GM21390 (cell line): ENCODE results near the gene BEAN1.

Experiments
- ATAC-seq: cut with Tn5 transposase; IDR thresholded peaks from one replicate; pipeline ENCODE4 v1.9.1; 2021; ENCODE audit not compliant: unreplicated experiment

The BEAN1 gene

DNA sequence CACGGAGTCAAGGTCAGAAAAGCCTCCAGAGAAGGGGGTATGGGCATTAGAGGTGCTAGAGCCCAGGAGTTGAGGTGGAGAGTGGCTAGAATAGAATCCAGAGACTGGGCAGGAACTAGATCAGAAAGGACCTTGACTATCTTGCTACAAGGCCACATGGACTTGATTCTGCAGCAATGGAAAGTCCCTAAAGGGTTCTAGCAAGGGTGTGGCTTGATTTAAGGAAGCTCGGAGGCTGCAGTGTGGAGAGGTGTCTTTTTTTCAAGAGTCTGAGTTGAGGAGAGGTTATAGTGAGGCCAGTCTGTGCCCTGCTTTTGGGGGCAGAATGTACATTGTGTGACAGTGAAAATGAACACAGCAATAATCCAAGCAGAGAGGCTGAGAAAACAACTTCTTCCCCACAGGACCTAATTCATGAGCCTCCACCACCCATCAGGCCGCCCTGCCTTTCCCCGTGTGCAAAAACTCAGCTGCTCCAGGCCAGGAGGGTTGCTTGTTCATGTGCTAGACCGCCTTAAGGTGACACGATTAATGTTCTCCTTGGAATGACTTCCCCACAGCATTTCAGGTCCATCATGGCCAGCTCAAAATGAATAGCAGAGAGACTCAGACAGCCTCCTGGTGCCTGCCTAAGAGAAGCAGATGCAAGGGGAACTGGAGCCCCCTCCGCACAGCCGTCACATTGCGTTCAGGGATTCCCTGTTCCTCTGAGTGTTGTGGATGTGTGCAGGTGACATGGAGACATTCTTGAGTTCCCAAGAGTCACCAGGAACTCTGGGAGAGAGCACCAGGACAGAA is 8.7 kb upstream of the BEAN1 start:
- no peak for ATAC-seq

DNA sequence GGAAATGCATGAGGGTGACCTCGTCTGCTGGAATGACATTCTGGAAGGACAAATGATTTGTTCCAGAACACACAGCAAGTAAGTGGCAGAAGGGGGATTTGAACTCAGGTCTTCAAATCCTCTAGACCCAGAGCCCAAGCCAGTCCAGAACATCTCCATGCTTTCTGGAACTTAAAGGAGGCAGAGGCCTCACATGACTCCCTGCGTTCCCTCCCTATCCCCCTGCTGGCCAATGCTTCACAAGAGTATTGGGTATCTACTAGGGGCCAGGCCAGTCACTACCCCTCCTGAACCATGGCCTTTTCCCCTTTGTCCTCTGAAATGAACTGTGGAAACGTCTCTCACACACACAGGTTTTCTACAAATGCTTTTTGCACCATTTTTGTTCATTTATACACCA is 7.6 kb upstream of the BEAN1 start:
- no peak for ATAC-seq

DNA sequence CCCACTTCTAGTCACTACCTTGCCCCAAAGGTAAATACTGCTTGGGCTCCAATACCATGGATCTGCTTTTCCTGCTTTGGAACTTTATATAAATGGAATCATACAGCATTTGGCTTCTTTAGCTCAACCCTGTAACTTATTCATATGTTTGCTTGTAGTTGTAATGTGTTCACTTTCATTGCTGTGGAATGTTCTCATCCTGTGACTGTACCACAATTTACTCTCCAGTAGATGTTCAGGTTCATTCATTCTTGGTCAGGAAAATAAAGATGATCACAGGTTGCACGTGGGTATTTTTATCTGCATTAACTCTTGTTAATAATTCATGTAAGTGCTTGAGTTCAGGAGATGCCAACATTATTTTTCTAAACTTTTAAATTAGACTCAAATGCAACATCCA is 6.7 kb upstream of the BEAN1 start:
- no peak for ATAC-seq

DNA sequence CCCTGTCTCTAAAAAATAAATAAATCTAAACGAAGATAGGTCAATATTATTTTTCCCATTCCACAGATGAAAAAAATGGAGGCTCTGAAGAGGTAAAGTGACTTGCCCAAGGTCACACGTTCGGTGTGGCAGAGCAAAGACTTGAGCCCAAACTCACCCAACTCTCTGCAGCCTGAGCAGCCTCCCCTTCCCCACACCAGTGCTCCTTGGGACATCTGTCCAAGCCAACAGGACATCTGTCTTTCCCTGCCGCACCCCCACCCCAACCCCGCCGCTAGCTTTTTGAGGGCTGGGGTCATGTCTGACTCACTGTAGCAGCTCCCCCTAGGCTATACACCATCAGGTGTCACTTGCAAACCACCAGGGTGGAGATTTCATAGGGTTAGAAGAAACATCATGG is 5.2 kb upstream of the BEAN1 start:
- no peak for ATAC-seq

DNA sequence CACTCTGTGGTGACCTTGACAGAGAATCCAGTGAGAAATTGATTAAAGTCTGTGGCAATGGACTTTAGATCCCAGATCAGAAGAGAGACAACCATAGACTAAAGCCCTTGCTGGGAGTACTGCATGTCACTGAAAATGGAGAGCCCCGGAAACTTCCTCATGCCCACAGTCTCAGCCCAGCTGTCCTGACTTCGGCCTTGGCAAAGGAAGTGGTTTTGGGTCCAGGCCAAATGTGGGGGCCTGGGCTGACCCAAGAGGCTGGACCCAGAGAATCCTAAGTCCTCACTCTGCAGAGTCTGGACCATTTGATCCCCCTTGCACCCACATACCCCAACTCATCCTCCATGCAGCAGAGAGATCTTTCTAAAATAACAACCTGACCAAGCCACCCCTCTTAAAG is 4.7 kb upstream of the BEAN1 start:
- no peak for ATAC-seq

DNA sequence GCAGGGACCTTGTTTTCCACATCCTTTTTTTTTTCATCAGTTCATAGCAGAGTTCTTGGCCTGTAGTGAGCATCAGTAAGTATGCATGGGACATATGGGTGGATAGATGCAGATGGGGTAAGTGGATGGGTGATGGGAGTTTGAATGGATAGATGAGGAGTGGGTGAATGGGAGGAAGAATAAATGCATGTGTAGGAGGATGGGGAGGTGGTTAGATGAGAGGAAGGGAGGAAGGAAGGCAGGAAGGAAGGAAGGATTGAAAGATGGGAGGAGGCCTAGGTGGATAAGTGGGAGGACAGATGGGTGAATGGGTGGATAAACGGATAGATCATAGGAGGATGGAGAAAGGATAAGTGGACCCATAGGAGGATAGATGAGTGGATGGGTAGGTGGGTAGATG is 3.9 kb upstream of the BEAN1 start:
- no peak for ATAC-seq

DNA sequence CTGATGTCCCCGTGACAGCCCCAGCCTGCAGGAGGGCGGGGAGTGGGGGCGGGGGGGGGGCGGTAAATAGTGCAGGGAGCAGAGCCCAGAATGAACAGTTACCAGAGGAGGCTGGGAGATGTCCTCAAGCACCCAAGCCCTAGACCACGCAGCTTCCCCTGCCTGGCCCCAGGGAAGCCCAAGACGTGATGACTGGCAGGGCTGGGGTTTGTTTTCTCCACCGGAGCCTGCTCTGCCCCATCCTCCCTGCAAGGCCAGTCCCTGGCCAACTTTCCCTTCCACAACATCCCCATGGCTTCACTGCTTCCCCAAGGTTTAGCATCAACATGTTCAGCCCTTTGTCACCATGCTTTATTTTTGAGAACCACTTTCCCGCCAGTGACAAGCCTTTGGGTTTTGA is 1.4 kb upstream of the BEAN1 start:
- ATAC-seq, result no peak

DNA sequence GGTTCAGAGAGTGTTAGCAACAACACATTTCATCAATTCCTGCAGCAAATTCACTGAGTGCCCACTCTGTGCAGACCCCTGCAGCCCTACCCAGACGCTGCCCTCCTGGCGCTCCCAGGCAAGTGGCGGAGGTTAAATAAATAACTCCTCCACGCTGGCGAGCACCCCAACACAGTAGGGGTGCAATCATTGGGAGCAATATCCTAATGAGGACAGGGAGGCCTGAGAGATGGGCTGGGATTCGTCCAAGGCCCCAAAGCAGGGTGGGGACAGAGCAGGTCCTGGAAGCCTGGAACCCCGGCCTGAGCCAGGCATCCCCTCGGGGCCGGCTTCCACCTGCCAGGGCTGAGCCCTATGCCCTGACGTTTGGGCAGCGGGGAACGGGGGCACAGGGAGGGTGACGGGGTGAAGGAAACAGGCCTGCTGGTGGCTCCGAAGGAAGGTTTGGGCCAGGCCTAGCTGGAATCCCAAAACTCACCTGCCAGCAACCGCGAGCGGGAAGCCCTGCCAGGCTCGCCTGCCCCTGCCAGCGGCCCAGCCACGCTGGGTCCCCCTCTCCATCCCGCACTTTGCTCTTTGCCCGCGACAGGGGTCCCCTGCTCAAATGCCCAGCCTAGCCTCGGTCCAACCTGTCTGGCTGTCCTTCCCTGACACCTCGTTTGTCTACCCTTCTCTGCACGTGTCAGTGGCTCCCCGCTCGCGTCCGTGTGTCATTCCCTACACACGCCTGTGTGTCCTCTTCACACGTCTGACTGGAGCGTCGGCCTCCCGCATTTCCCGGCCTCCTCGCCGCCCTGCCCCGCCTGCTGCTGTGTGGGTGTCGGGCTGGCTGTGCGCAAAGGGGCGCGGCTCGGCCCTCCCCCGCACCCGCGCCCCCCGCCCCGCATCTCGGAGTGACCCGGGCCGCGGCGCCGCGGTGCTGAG is 721 bp upstream of the BEAN1 start:
- ATAC-seq, result no peak

DNA sequence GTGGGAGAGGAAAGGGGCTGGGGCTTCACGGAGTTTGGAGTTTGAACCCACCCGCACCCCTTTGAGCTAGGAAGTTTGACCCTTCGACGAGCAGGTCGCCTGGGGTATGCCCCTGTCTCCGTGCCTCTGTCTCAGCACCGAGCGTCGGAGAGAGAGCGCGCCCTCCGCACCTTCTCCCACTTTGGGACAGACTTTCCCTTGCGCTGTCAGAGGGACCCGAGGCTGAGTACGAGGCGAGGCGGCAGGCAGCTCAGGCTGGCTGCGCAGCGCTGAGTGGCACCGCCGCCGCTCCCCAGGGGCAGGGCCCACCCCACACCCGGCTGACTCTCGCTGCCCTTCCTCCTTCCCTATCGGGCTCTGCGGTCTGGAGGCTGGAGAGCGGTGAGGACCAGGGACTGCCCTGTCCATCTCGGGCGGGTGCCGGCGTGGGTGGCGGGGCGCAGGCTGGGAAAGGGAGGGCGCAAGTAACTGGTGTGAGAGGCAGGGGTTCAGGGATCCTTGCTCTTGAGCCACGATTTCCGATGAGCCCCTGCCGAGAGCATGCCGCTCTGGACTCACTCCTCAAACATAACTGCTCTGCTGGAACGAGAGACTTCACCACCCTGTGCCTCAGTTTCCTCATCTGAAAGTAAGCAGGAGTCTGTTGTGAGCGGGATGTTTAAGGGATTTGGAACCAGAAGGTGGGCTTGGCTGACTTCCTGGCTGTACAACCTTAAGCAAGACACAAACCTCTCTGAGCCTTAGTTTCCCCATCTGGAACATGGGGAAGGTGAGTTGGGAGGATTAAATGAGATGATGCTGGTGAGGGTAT is 981 bp downstream of the BEAN1 start:
- ATAC-seq, result no peak

DNA sequence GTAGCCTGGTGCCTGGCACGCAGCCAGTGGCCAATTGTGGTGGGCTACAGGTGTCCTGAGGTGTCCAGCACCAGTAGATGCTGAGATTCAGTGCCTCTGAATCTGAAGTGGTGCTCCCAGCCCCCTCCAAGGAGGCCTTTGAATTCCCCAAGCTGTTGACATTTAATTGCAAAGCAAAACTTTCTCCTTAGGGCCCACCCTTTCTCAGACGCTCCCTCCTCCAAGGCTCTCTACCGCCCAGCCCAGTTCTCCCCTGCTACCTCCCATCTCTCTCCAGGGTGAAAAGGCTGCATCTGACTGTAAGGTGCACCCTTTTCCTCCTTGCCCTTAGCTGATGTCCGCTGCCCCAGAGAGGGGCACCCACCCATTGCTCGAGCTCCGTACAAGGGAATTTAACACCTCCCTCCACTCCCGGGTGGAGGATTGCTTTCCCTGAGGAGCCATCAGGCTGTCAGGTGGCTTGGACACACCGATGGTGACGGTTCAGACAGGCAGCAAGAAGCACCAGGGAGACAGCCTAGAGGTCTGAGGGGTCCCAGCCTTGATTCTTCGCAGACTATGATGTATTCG is 1.7 kb downstream of the BEAN1 start:
- ATAC-seq, result no peak

DNA sequence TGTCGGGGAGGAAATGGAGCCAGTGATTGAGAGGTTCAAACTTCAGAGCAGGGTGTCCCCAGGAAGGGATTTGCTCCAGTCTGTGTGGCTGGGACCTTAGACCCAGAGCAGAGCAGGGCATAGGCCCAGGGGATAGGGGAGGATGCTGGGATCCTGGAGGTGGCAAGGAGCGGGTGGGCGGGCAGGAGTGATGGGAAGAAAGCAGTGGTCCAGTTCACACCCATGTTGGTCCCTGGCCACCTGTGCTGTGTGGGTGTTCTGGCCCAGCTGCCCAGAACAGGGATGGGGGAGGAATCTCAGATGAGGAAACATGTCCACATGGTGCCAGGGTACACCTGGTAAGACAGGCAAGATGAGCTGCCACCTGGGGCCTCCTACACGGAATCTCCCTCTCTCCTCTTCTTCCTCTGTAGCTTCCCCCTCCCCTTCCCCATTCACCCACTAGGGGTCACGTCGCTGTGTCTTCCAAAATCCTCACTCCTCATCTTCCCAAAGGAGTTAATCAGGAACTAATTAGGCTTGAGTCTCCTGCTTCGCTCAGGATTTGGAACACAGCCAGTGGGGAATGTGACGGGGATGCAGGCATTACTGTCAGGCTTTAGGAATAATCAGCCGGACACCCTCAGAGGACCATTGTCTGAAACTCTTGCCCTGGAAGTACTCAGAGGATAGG is 2.3 kb downstream of the BEAN1 start:
- ATAC-seq, result no peak

DNA sequence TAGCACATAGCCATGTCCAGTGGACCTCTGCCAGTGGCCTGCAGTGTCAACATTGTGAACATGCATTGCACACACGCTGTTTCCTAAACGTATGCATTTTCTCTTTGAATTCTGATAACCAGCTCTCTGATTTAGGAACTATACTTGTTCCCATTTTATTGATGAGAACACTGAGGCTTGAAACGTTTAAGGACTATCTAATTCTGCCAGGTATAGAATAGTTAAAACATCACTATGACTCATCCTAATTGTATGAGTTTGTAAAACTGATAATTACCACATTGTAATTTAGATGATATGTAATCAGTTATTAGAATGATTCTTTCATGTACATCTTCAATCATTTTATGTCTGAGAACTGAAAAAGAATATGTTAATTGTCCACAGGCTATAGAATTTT is 3.1 kb downstream of the BEAN1 start:
- no peak for ATAC-seq

DNA sequence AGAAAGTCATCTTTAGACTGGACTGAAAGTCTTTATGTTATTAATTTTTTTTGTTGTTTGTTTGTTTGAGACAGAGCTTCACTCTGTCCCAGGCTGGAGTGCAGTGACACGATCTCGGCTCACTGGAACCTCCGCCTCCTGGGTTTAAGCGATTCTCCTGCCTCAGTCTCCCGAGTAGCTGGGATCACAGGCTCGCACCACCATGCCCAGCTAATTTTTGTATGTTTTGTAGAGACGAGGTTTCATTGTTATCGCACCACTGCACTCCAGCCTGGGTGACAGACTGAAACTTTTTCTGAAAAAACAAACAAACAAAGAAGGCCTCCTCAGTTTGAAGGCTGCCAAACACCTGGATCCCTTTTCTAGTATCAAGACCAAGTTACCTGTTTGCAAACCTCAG is 4.7 kb downstream of the BEAN1 start:
- no peak for ATAC-seq

DNA sequence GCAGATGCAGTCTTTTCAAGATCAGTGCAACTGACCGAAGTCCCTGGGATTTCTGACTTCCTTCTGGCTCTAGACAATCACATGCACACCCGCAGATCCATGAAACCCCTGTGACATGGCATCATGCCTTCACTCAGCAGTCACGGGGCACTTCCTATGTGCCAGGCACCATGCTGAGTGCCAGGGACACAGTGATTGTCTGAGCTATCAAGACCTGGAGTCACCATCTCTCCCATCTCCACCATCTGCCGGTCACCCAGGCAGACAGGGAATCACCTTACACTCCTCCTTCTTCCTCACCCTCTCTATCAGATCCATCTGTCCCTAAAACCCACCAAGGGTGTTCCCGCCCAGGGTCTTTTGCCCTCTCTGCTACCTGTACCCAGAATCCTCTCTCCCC is 5.3 kb downstream of the BEAN1 start:
- ATAC-seq, result no peak

DNA sequence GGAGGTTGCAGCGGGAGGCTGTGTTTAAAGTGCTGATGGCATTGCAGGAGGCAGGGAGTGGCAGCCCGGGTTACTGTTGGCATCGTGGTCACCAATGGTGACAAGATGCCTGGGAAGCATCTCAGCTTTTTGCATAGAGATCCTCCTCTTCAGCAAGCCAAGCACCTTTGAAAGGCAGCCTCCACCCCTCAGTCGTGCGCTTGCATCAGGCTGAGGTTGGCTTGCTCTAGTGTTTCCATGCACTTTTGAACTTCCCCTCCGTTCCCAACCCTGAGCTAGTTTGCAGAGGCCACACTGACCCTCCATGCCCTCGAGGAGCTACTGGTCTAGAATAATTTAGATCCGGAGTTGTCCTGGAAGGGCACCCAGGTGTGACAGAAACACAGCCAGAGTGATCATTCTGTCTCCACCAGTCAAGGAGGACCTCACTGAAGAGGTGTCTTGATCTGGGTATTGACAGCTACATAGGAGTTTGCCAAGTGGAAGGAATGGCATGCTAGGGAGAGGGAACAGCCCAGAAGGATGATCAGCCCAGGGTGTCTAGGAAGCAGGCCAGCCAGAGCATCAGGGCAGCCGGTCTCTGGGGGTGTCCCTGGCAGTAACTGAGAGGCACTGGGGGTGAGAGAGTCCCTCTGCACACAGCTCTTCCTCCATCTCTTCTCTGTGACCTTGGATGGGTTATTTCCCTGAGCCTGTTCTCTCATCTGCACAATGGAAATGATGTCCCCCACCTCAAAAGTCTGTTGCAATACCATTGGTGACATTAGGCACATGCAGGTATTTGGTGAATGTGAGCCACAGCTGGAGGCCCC is 7.7 kb downstream of the BEAN1 start:
- ATAC-seq, result no peak

DNA sequence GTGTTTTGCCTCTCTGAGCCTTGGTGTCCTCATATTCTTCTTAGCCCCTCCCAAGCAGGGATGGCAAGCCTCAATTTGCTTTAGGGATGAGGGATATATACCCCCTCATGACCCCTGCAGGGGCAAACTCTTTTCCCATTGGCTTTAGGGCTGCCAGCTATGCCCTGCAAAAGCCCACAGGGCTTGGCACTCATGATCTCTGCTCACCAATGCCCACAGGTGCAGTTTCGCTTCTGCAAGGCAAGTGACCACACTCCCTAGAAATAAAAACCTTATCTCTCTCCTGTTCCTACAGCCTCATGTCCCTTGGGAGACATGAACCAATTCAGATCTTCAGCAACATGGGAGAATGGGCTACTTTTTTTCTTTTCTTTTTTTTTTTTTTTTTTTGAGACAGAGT is 8.8 kb downstream of the BEAN1 start:
- ATAC-seq, result no peak

DNA sequence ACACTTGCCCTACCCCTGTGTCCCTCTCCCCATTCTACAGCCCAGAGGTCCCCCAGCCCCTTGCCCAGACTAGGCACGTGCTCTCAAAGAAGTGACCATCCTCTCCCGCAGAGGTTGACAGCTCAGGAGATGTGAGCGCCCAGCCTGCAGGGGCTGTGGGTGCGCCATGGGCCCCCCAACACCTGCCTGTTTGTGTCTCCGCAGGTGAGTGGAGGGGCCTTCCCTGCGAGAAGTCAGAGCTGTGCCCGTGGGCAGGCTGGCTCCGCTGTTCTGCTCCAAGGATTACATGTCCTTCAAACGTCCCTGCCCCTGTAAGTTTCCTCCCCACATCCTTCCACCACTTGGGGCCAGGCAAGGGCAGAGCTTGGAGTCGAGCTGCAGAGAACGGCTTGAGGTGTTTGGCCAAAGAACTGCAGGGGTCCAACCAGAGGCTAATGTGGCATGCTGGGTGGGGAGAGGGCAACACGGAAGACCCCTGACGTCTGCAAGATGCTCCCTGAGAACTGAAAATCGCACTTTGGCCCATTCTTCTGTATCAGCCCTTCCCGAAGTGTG is 10.4 kb downstream of the BEAN1 start:
- ATAC-seq, result no peak

DNA sequence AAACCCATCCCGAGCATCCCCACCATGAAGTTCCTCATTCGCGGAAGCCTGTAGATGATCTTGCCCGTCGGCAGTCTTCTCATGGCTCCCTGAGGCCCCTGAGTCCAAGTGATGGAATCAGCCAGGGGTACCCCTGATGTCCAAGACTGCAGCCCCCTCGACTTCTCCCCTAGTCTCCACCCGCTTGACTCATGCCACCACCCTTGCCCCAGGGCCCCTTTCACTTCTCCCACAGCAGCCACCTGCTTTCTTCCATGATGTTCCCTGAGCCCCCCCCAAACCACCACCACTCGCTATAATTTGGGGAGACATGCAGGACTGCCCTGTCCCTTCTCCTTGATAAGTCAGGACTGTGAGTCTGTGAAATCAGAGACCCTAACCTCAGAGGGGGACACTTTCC is 11.4 kb downstream of the BEAN1 start:
- no peak for ATAC-seq

DNA sequence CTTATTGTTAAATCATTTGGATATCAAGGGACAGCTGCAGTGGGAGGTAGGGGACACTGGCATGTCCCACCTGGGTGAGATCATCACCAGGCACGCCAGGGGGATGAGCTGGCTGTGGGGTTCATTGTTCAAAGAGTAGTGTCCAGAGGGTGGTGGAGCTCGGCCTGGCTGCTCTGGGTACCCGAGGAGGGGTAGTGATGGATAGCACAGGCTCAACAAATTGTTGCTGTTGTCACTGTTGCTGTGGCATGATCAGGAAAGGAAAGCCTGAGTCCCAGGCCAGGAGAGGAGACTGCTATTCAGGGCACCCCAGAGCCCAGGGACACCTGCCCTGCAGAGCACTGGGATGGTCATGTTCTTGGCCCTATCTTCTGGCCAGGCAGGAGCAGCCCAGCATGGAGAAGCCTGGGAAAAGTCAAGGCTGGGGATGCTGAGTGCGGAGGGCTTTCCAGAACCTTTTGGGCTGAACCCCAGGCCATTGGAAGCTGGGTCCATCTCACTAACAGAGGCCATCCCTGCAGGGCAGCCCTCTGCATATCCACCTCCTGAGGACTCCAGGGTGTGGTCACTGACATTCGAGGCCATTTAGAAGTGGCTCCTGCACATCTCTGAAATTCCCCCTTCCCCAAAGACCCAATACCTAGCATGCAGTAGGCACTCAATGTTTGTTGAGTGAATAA is 12.1 kb downstream of the BEAN1 start:
- ATAC-seq, result no peak
